Rectal smooth muscle tissue (tissue), 1 donor: ENCODE measurements around the gene USF2.

Experiments used
- H3K27ac ChIP-seq: one replicate; pipeline ENCODE4 v1.7.0; 2013; ENCODE audit warnings: low read depth, low read length, inconsistent platforms
- H3K27me3 ChIP-seq: one replicate; pipeline ENCODE4 v1.7.0; 2013; ENCODE audit warnings: low read length; ENCODE audit not compliant: control insufficient read depth, insufficient read depth
- H3K36me3 ChIP-seq: one replicate; pipeline ENCODE4 v1.7.0; 2013; ENCODE audit warnings: low read length; ENCODE audit not compliant: control insufficient read depth, insufficient read depth
- H3K4me1 ChIP-seq: one replicate; pipeline ENCODE4 v1.7.0; 2013; ENCODE audit warnings: low read length; ENCODE audit not compliant: control insufficient read depth, insufficient read depth
- H3K4me3 ChIP-seq: one replicate; pipeline ENCODE4 v1.7.0; 2013; ENCODE audit warnings: low read length
- H3K9ac ChIP-seq: one replicate; pipeline ENCODE4 v1.7.0; 2013; ENCODE audit warnings: low read length

Gene USF2

DNA sequence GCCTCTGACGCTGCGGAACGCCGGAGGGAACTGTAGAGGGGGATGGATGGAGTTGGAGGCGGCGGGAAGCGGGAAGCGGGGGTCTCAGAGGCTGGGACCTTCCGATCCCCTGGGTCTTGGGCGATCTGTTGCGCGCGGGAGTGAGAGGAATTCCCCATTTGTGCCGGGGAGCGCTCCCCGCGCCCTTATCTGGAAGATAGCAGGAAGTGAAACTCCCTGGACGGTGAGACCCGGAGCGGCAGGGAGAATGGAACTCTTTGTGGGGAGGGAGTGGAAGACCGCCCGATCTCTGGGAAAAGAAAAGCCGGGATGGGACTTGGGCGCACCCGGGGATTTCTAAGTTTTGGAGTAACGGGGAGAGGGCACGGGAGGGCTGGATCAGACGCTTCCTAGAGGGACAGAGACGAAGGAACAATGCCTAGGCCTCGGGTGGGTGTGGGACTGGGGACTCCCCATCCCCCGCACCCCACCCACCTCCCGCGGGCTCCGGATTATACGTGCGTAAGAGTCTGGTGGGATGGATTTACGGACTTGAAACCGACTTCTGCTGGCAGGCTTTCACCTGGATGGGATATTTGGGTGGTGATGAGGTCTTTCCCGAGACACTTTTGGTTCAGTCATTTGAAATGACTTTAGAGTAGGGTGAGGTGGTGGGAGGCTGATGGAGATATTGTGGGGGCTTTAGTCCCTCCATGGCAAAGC, 19.5 kb upstream of the USF2 start:
- H3K4me1 ChIP-seq = no peaks in the 10 kb centered on the region
- H3K27ac ChIP-seq = no peak overlapping the region
- H3K36me3 ChIP-seq = no peaks in the 10 kb centered on the region
- H3K9ac ChIP-seq = no peak overlapping the region
- H3K27me3 ChIP-seq = peaks cover 7% of the 10 kb centered on the region
- H3K4me3 ChIP-seq = peak overlapping the region; percentile 79

DNA sequence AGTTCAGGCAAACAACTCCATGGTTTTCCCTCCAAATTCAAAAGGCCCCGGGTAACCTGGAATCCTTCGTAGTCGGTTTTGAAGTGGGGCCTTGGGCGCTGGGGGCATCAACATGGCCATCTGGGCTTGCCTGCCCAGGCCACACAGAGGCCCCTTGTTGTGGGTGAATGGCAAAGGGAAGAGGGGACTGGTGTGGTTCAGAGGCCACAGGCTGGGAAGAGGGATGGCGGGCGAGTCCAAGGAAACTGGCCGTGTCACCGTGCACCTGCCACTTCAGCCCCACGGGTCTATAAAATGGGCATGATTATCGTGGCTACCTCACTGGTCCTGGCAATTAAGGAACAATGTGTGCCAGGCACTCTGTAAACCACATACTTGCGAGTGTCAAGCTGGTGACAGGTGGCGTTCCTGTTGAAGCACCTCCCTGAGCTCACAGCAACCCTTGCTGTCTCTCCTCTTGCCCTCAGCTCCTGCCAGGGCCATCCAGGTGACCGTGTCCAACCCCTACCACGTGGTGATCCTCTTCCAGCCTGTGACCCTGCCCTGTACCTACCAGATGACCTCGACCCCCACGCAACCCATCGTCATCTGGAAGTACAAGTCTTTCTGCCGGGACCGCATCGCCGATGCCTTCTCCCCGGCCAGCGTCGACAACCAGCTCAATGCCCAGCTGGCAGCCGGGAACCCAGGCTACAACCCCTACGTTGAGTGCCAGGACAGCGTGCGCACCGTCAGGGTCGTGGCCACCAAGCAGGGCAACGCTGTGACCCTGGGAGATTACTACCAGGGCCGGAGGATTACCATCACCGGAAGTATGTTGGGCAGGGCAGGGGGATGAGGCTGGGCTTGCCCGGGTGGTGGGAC, 18.7 kb upstream of the USF2 start:
- Histone ChIP-seq H3K9ac (no peak overlapping the region), H3K27ac (no peak overlapping the region), H3K36me3 (no peaks in the 10 kb centered on the region), H3K4me3 (peak overlapping the region; percentile 79), H3K27me3 (peaks cover 7% of the 10 kb centered on the region), H3K4me1 (no peaks in the 10 kb centered on the region)

DNA sequence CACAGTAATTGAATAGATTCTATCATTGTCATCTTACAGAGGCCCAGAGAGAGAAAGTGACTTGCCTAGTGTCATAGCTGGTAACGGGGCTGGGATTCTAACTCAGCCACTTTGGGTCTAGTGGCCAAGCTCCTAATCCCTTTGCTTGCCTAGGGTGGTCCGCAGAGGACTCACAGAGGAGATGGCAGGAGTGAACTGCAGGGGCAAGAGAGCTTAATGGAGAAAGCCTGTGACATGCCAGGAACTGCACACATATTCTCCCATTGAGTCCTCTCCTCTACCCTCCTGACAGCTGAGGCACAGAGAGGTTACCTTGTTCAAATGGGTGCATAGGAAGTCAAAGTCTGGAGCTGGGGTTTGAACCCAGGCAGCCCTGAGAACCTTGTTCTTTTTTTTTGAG, 17.3 kb upstream of the USF2 start:
- Histone ChIP-seq H3K4me1 (no peaks in the 10 kb centered on the region), H3K27me3 (peaks cover 7% of the 10 kb centered on the region), H3K27ac (no peak overlapping the region), H3K9ac (no peak overlapping the region), H3K4me3 (no peak overlapping the region), H3K36me3 (no peaks in the 10 kb centered on the region)

DNA sequence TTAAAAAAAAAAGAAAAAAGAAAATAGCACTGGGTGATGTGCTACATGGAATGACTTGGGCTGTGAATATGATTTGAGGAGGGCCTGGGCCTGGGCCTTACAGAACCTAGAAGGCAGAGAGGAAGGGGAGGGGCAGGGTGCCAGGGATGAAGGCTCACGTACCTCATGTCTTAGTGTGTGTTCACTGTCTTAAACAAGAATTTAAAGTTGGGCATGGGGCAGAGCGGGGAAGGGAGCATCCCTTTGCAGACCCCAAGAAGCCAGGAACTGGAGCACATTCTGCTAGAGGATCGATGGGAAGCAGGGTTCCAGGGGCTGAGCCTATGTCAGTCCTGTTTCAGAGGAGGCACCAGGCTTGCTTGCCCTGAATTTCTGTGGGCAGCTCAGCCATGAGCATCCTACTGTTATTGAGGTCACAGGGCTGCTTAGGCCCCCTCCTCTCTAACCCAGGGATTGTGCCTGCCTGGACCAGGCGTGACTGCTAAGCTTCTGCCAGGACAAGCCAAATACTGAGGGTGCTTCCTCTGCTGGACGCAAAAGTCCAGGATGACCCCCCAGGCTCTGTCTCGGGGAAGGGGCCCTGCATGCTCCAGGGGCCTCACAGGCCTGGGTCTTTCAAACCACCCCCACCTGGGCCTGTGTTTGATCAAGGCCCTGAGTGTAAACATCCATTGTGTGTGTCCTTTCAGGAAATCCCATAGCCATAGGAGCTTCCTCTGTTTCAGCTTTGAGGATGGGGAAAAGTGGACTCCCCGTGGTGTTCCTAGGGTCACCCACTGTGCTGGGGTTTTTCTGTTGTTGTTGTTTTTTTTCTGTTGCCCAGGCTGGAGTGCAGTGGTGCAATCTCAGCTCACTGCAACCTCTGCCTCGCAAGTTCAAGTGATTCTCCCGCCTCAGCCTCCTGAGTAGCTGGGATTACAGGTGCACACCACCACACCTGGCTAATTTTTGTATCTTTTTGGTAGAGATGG, 15.2 kb upstream of the USF2 start:
- H3K9ac ChIP-seq = no peak overlapping the region
- H3K36me3 ChIP-seq = no peaks in the 10 kb centered on the region
- no peak overlapping the region for H3K27ac ChIP-seq
- no peaks in the 10 kb centered on the region for H3K4me1 ChIP-seq
- H3K27me3 ChIP-seq = peaks cover 3% of the 10 kb centered on the region
- H3K4me3 ChIP-seq = no peak overlapping the region

DNA sequence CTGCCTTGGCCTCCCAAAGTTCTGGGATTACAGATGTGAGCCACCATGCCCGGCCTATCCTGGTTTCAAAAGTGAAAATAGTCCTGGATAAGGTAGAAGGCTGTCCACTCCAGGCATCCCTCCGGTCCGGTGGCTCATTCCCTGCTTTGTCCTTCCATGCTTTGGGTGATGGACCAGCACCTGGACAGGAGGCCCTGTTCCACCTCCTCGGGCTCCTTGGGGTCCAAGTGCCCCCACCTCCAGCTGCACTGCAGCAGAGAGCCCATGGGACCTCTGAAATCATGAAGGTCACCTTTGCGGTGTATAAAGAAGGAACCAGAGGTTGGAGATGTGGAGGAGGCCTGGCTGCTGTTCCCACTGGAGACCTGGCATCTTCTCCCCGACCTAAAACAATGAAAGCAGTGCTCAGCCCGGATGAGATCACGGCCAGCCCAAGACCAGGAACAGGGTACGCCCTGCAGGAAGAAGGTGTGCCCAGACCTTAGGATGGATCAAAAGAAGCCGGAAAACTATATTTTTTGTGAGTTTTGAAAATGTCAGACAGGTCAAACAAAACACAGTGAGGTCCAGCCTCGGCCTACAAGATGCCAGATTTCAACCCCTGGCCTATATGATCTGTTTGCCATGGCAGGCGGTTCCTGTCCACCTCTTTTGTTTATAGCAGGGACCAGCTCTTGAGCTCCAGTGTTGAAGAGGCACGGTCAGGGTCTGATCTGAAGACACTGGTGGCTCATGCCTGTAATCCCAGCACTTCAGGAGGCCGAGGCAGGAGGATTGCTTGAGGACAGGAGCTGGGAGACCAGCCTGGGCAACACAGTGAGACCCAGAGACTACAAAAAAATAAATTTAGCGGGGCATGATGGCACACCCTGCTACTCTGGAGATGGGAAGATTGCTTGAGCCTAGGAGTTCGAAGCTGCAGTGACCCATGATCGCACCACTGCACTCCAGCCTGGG, 14.1 kb upstream of the USF2 start:
- Histone ChIP-seq H3K4me1 (no peaks in the 10 kb centered on the region), H3K27ac (no peak overlapping the region), H3K36me3 (no peaks in the 10 kb centered on the region), H3K27me3 (no peaks in the 10 kb centered on the region), H3K4me3 (no peak overlapping the region), H3K9ac (no peak overlapping the region)

DNA sequence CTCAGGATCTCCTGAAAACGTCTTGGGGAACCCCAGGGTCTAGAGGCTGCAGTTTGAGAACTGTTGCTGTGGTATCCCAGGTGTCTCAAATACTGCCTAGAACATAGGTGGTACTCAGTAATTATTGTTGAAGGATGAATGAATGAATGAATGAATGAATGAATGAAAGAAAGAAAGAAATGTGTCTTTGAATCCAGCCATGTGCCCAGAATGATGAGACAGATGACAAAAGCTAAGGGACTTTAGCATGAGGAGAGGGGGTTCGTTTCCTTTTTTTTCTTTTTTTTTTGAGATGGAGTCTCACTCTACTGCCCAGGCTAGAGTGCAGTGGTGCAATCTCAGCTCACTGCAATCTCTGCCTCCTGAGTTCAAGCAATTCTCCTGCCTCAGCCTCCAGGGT, 12.2 kb upstream of the USF2 start:
- Histone ChIP-seq H3K36me3 (no peaks in the 10 kb centered on the region), H3K27me3 (no peaks in the 10 kb centered on the region), H3K27ac (no peak overlapping the region), H3K4me1 (no peaks in the 10 kb centered on the region), H3K4me3 (no peak overlapping the region), H3K9ac (no peak overlapping the region)

DNA sequence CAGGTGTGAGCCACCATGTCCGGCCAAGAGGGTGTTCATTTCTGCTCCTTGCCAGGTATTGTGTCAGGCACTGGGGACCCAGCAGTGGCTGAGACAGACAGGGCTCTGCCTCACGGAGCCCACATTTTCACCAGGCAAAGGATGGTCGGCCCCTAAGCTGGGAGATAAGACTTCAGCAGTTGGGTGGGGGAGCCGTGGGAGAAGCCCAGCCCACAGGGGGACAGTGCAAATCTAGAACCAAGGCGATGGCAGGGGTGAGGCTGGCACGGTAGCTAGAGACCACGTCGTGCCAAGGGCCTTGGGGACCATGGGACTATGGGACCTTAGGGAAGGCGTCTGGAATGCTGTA, 11.7 kb upstream of the USF2 start:
- Histone ChIP-seq H3K4me1 (no peaks in the 10 kb centered on the region), H3K27ac (no peak overlapping the region), H3K36me3 (no peaks in the 10 kb centered on the region)

DNA sequence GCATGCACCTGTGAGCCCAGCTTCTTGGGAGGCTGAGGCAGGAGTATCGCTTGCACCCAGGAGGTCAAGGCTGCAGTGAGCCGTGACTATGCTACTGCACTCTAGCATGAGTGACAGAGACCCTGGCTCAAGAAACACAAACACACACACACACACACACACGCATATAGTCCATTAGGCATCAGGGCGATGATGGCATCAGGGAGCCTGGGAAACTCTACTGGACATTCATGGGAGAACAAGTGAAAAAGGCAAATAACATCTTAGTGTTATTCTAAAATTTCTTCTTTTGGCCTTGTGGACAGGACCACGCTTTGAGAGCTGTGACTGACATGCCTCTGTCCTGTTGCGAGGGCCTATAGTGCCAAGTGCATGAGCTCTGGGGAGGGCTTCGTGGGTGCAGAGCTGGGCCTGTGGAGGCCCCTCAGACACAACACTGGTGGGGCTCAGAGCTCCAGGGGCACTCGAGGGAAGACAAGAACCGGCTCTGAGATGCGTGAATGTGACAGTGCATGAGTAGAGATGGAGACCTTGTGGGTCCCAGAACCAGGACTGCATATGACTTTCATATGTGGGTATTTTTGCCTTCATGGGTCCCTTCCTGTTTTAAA, 8.0 kb upstream of the USF2 start:
- Histone ChIP-seq H3K27me3 (no peaks in the 10 kb centered on the region), H3K4me3 (no peak overlapping the region), H3K36me3 (no peaks in the 10 kb centered on the region), H3K4me1 (no peaks in the 10 kb centered on the region), H3K9ac (no peak overlapping the region), H3K27ac (no peak overlapping the region)

More for the DNA sequence above, 11.7 kb upstream of the USF2 start:
- Histone ChIP-seq H3K9ac (no peak overlapping the region), H3K27me3 (no peaks in the 10 kb centered on the region), H3K4me3 (no peak overlapping the region)

DNA sequence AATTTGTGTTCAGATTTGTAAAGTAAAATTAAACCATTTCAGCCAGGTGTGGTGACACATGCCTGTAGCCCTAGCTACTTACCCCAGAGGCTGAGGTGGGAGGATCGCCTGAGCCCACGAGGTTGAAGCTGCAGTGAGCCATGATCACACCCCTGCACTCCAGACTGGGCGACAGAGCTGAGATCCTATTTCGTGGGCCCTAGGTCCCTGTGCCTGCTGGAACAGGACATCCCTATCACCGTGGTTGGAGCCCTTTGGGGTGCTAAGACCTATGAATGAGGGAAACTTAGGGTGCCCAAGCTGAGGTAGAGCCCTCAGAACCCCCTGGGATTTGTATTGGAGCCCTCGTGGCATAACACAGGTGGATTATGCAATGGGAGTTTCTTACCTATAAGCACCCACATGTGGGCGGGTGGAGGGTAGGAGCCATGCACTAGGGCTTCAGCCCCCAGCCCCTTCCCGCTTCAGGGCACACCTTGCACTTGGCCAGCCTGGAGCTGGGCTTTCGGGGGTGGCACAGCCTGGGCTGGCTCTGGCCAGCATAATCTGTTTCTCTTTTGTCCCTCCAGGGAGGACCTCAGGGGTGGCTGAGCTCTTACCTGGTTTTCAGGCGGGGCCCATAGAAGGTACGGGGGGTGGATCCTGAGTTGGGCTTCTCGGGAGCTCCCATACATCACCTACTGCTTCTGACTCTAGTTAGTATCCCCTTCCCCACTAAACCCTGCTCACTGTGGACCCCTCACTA, 7.2 kb upstream of the USF2 start:
- Histone ChIP-seq H3K36me3 (no peaks in the 10 kb centered on the region), H3K27me3 (no peaks in the 10 kb centered on the region), H3K9ac (no peak overlapping the region), H3K27ac (no peak overlapping the region), H3K4me1 (no peaks in the 10 kb centered on the region), H3K4me3 (no peak overlapping the region)

DNA sequence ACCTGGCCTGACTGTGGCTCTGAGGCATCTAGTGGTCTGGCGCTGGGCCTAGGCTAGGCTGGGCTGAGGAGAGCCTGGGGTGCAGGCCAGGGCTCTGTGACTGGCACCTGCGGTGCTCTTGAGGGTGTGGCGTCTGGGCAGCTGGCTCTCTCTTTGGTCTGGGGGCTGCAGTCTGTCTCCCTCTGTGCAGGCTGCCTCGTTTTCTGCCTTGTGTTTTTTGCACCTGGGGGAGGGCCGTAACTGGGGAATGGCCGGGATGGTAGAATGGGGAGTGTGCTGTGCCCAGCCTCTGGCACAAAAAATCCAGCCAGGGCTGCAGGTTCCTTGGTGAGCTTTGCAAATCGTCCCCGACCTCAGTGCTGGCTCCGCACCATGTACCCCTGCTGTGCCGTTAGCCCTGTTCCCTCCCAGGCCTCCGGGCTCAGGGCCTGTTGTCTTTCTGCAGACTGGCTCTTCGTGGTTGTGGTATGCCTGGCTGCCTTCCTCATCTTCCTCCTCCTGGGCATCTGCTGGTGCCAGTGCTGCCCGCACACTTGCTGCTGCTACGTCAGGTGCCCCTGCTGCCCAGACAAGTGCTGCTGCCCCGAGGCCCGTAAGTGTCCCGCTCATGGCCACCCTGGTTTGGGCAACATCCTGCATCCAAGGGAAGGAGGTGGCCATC, 6.5 kb upstream of the USF2 start:
- H3K9ac ChIP-seq = no peak overlapping the region
- H3K27ac ChIP-seq = no peak overlapping the region
- no peaks in the 10 kb centered on the region for H3K27me3 ChIP-seq
- H3K4me3 ChIP-seq = no peak overlapping the region
- H3K4me1 ChIP-seq = peaks cover 5% of the 10 kb centered on the region
- H3K36me3 ChIP-seq = no peaks in the 10 kb centered on the region
